ENCODE measurements around the gene AHNAK.
"Not testable (repeated sequence)": the region's sequence is repeated elsewhere in the genome, so short reads cannot be mapped to it uniquely, and the experiment has no call there.

The AHNAK gene

DNA sequence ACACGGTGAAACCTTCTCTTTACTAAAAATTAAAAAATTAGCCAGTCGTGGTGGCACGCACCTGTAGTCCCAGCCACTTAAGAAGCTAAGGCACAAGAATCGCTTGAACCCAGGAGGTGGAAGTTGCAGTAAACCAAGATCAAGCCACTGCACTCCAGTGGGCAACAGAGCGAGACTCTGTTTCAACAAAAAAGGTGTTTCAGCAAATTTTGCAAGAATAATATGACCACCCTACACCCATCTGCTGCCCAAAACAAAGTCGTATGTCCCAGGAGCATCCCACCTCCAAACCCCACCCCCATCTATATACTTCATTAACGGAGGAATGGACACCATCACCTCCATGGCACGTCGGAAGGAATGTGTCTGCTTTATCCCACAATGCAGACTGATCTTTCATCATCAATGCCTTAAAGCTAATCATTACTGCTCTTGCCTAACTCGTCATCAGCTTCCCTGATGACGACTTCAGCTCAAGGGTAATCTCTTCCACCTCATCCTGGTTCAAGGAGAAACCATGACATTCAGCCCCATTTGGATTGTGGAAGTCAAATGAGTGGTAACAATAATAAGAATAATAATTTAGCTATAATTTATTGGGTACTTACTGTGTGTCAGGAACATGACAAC is 93.7 kb downstream of the AHNAK start:
- DNase-seq, result no peak

DNA sequence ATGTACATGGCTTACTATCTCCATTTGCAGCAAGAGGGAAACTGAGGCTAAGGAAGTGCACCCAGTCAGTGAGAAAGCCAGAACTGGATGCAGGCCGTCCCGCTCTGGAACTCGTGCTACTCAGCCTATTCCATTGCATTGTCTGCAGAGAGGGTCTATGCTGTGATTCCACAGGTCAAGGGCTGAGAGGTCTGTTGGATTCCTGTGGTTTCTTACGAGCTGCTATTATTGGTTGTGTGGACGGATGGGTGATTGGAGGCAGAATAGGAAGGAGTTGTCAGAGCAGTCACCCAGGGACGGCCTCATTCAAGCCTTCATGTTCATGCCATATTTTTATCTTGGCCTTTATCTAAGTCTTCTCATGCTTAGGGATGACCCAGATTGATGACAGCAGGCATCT is 94.3 kb downstream of the AHNAK start:
- DNase-seq, result no peak

DNA sequence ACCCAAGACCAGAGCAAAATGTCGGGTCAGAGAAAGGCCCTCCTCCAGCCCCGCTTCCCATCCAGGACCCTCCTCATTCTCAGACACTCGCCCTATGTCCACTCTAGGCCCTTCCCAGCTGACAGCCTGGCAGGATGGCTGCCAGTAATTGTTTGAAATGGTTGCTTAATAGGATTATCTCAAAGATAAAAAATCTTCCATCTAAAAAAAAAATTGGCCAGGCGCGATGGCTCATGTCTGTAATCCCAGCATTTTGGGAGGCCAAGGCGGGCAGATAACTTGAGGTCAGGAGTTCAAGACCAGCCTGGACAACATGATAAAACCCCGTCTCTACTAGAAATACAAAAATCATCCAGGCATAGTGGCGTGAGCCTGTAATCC is 95.4 kb downstream of the AHNAK start:
- no peak for DNase-seq

DNA sequence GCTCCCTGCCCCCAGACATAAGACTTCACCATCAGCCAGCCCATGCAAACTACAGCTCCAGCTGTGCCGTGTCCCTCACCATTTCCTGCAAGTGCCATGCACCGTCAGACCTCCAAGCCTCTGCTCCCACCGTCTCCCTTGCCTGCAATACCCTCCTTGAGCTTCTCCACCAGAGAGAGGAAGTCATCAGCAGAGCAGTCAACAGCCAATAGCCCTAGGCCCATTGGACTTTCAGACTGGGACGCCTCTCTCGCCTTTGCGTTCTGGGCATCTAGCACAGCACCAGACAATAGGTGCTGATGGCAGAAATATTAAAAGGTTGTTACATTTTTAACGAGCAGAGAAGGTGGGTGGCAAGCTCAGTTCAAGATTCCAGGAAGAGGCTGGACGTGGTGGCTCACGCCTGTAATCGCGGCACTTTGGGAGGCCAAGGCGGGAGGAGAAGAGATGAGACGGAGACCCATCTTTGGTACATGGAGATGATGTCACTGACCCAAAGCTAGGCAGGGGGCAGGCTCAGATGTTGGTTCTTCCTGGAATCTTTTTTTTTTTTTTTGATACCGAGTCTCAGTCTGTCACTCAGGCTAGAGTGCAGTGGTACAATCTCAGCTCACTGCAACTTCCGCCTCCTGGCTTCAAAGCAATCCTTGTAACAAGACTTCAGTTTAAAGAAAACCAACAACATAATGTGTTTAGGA is 95.9 kb downstream of the AHNAK start:
- no peak for DNase-seq

DNA sequence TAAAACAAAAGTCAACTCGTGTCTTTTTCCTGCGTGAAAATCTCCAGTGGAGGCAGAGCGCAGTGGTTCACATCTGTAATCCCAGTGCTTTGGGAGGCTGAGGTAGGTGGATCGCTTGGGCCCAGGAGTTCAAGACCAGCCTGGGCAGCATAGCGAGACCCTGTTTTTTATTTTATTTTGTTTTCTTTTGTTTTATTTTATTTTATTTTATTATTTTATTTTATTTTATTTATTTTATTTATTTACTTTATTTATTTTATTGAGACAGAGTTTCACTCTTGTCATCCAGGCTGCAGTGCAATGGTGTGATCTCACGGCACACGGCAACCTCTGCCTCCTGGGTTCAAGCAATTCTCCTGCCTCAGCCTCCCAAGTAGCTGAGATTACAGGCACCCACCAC is 96.7 kb downstream of the AHNAK start:
- not testable (repeated sequence) for DNase-seq

DNA sequence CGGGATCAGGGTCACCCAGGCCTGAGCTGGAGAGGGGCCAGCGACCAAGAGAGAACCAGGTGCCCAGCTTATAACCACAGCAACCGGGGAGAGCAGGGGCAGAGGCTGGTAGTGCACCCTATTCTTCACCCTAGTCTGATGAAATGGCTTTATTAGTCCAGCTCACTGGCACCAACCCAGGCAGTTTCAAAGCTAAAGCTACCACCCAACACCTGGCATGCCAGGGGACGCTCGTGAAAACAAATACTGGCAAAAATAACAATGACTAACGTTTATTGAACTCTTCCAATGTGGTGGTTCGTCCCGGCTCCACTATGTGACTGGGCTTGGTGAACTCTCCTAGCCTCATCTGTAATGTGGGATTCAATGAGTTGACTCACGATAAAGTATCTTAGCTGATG is 97.2 kb downstream of the AHNAK start:
- no peak for DNase-seq

DNA sequence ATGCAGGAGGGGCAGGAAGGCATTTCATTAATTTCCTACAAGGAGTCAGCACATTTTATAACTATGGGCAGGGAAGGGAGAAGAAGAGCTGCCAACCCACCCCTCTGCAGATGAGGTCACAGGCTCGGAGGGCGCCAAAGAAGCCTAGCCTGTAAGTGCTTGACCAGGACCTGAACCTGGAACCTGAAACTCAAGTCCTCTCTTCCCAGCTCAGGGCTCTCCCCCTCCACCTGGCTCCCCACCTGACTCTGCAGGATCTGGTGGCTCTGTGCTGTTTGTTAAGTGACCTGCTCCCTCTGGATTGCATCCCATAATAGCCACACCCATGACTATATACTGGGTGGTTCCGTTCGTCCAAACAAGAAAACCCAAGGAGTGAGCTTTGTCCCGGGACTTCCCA is 100.5 kb downstream of the AHNAK start:
- DNase-seq, result no peak

DNA sequence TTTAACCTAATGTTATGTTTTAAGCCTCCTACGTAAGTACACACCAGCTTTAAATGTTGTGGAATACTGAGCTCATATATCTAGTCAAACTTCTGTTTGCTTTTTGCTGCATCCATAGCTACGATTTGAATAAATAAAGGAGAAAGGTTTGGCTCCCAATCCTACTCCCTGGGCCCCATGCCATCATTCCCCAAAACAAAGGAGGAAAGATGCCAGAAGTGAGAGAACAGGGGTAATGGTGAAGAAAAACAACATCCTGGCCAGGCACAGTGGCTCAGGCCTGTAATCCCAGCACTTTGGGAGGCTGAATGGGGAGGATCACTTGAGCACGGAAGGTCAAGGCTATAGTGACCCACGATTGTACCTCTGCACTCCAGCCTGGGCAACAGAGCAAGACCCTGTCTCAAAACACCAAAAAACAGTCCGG is 101.3 kb downstream of the AHNAK start:
- peak; percentile 28 for DNase-seq

DNA sequence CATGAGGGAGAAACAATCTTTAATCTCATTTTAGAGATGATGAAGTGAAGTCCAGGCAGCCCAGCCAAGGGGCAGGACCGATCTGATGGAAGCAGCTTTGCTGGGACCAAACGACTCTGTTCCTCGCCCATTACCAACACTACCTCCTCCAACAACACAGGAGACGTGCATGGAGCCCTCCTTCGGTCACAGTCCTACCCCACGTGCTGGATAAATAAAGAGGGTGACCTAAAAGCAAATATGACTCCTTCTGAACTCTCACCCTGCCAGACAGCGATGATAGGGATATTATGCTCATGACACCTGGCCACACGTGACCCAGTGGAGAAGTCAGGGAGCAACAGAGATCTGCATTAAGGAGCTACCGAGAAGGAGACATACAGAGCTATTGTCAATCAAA is 101.8 kb downstream of the AHNAK start:
- DNase-seq, result no peak

DNA sequence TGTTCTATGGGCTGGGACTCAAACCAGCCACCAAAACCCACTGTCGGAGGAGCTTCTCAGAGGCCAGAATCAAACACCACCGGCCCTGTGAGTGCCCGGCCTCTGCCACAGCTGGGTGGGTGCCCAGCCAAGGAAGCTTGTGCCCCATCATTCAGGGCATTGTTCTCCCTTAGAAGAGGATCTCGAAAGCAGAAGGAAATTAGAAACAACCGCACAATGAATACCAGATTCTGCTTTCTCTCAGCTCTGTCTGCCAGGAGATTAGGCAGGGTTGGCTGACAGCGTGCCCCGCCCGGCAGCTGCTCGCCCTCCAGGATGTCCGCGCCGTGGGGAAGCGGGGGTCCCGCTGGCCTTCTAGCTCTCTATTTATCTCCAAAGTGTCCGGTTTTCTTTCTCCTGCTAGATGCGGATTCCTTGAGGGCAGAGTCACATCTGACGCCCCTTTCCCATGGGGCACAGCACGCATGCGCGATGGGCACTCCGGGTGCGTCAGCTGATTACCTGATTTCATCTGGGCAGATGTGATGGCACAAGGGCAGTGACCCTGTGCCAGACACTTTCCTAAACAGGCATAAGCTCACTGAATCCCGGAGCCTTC is 102.3 kb downstream of the AHNAK start:
- peak; percentile 79 for DNase-seq

DNA sequence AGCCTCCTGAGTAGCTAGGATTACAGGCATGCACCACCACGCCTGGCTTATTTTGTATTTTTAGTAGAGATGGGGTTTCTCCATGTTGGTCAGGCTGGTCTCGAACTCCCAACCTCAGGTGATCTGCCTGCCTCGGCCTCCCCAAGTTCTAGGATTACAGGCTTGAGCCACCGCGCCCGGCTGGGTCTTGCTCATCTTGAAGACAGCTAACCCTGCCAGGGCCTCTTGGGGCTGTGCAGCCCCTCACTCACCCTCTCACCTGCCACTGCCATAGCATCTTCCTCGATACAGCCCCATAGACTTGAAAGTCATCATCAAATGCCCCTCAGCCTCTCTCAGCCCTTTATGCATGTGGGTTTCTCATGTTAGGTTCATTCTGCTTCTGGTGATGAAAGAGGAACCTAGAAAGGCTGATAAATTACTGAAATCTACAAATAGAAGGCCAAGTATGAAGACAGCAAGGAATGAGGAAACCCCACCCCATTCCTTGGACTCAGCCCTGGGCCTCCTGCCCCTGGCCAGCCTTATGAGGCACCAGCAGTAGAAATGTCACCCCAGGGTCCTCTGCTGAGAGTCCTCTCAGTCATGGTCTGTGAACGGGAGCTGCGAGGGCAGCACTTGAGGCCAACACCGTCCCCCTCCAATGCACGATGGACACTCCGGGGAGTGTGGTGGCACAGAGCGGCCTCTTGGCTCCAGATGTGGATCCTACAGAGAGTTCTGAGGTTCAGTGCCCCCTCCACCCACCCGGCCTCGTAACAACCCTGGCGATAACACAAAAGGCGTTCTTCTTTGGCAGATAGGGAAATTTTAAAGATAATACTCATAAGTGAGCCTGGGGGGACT is 103.0 kb downstream of the AHNAK start:
- peak; percentile 60 for DNase-seq

DNA sequence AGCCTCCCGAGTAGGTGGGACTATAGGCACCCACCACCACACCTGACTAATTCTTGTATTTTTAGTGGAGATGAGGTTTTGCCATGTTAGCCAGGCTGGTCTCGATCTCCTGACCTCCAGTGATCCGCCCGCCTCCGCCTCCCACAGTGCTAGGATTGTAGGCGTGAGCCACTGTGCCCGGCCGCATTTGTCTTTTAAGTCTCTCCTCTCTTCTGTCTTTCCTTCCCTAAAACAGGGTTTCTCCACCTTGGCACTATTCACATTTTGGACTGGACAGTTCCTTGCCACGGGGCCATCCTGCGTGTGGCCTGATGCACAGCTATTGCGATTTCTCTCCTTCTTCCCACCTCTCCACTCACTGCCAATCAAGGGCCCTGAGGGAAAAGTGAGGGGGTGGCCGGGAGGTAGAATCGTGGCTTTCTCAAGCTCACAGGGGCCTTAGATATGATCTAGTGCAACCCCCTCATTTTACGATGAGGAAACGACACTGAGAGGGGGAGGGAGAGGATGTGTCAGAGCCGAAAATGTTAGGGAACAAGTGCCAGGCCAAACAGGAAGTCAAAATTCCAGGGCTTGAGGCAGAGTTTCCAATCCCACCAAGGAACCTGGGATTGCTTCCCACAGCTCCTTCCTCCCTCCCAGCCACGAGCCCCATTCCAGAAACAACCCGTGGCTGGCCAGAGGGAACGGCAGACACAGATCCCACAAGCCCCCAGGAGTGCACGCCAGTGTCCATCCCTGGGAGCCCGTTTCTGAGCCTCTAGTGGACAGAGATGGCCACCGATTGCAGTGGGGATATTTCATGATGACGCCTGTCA is 106.6 kb downstream of the AHNAK start:
- peak; percentile 81 for DNase-seq

DNA sequence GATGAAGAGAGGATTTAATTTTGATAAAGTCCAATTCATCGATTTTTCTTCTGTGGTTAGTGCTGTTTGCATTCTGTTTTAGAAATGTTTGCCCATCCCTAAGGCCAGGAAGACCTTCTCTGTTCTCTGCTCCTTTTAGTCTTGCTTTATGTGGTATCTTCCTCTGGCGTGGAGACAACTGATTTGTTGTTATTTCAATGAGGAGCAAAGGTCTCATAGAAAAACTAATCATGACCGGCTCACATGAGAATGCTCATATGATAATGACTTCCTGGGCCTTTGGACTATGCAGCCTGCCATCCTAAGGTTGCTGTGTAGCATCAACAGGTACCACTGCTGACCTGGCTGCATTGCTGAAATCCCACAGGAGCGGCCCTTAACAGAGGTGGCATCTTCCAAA is 108.0 kb downstream of the AHNAK start:
- DNase-seq, result no peak

DNA sequence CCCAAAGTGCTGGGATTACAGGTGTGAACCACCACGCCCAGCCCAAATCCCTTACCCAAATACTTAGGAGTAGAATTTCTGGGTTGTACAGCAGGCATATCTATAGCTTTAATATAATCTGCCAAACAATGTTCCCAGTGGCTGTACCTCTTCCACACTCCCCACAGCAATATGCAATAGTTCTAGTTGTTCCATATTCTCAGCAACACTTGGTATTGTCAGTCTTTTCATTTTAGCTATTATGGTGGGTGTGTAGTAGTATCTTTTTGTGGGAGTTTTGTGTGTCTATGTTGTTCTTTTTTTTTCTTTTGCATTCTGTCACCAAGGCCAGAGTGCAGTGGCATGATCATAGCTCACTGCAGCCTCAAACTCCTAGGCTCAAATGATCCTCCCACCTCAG is 109.0 kb downstream of the AHNAK start:
- DNase-seq, result no peak

DNA sequence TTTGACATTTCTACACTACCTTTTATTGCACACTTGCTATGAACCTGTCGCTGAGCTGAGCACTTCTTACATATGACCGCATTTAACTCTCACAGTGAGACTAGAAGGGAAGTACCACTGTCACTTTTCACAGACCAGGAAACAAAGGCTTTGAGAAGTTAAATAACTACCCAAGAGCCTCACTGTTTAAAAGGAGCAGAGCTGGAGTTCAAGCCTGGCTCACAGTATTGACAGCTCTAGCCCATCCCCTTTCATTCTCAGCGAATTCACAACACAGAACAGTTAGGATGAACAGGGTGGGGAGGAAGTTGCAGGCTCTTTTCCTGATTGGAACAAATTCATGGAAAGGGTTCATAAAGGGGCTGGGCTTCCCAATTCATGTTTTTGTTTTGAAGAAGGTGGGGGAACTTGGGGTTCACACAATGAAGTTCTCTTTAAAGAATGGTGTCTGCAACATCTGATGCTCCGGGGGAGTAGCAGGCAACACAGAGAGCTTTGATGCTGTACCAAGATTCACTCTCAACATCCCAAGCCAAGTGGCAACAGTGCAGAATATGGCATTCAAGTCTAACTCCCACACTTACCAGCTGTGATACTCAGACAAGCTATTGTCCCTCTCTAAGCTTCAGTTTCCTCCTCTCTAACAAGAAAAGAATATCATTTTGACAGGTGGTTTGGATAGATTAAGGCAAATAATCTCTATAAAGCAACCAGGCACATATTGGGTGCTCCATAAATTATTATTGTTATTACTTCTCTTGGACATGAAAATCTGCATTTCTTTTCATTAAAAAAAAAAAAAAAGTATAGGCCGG is 110.6 kb downstream of the AHNAK start:
- no peak for DNase-seq

DNA sequence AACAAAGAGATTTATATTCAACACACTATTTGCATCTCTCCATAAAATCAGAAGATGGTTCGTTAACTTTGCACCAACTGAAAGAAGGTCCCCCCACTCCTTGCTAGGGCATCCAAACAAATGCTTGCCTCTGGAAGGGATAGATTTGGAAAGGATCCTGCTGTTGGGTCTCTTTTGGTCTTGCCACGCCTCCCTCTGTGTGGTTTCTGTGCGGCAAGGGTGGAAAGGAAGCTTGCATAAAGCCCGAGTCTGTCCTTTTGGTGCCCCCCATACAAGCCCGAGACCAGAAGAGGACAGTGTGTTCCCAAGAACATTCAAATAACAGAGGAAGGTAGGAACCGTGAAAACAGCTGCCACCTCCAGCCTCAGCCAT is 112.7 kb downstream of the AHNAK start:
- no peak for DNase-seq

DNA sequence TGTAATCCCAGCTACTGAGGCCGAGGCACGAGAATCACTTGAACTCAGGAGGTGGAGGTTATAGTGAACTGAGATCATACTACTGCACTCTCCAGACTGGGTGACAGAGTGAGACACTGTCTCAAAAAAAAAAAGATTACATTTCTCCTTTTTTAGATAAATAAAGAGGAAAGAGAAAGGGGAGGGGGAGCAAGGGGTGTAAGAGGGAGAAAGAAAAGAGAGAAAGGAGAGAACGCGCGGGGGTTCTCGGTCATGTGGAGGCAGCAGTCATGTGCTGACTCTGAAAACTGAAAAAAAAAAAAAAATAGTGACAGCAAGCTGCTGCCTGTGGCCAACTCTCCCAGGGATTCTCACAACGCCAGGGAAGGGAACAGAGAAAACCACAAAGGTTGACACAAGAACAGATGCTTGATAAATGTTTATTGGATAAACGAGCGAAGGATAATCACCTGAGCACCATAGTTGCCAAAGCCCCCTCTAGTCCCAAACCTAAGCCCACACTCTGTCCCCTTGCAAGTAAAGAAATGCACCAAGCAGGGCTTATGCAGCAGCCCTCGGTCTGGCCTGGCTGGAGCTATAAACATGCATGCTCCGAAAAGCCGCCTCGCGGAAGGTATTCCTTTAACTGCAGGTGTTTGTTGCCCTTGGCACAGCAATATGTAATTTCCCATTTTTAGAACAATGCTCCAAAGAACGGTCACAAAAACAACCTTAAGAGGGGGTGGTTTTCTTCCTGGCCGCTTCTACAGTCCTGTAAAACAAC is 113.3 kb downstream of the AHNAK start:
- no peak for DNase-seq

DNA sequence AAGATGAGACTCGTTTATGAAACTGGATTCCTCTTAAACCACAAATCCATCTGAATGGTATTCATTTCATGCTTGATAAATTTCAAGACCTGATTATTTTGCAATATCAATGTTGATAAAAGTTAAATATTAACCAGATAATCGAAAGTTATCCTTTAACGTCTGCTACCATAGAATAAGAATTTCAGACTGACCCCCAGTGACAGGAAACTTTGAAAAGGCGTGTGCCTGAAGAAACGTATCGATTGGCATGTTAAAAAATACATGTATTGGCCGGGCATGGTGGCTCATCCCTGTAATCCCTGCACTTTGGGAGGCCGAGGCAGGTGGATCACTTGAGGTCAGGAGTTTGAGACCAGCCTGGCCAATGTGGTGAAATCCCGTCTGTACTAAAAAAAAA is 113.9 kb downstream of the AHNAK start:
- no peak for DNase-seq

DNA sequence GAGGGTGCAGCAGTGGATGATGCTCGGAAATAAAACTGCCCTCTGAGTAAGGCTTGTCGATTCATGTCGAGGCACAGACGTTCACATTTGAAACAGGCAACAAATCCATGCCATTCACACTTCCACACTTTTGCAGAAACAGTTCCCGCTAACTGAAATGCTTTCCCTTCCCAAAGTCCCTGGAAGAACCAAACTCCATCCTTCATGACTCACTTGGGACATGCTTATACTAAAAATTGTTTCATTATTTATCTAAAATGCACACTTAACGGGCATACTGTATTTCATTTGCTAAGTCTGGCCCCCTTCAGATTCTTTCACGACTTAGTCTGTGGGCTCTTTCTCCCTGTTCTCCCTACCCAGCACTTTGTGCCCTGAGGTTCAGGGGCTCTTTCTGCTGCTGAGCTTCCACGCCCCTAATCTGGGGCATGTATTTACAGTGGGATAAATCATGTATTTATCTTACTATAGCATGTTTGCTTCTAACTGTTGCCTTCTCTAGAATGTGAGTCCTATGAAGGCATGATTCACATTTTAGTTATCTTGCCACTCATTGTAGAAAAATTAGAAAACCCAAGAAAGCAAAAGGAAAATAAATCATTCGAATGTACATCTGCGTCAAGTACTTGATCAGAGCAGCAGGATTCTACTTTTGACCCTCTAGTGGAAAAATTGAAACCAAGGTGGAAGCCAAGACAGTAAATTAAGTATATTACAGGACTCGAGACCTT is 115.3 kb downstream of the AHNAK start:
- peak; percentile 91 for DNase-seq

DNA sequence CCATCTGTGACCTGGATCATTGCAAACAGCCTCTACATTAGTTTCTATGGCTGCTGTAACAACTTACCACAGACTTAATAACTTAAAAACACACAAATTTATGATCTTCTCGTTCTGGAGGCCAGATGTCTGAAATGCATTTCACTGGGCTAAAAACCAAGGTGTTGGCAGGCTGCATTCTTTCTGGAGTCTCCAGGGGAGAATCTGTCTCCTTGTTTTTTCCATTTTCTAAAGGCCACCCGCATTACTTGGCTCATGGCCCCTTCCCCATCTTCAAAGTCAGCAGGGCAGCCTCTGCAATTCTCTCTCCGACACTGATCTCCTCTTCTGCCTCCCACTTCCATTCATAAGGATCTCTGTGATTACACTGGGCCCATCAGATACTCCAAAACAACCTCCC is 116.2 kb downstream of the AHNAK start:
- DNase-seq, result peak; percentile 91

Measured in fibroblast of upper back skin (primary cell).